NCI-H446 treated with DMSO at 0.1 percent for 48 hours (cell line): ENCODE data around the gene LIPI.
A peak's percentile ranks its signal among the peaks of the same experiment; 100 is the strongest.
"Not testable (repeated sequence)": the region's sequence is repeated elsewhere in the genome, so short reads cannot be mapped to it uniquely, and the experiment has no call there.

Experiments
- DNase-seq: peaks from one replicate; lab custom pipeline; 2025; lab: John Stamatoyannopoulos, UW

LIPI gene

GRCh38 chr21:14210738-14211137 lies at the start of gene LIPI:
Gene LIPI, minus strand, starts transcription at chr21:14210955. Its CDS starts 110 bp downstream, at chr21:14210845.
- no peak for DNase-seq

DNA sequence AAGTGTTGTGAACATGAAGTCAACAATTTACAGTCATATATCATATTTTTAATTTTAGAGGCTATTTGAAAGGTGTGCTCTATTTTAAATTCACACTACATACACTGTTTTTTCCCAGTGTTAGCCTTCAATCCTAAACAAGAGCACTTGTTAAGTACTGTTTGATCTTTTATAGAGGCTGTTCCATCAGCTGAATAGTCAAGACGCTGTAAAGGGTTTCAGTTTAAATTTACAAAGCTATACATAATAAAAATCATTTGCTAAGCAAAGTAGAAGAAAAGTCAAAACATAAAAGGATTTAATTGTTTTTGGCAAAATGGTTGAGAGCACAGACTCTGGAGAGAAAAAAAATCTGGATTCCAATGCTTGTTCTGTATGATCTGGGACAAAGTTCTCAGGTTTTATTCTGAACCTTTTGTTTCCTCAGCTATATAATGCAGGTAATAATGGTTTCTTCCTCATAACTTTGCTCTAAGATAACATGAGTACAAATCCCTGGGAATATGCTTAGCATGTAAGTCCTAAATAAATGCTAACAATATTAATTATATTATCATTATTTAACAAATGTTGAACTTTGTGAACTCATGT lies 49.5 kb upstream of the LIPI start:
- no peak for DNase-seq

DNA sequence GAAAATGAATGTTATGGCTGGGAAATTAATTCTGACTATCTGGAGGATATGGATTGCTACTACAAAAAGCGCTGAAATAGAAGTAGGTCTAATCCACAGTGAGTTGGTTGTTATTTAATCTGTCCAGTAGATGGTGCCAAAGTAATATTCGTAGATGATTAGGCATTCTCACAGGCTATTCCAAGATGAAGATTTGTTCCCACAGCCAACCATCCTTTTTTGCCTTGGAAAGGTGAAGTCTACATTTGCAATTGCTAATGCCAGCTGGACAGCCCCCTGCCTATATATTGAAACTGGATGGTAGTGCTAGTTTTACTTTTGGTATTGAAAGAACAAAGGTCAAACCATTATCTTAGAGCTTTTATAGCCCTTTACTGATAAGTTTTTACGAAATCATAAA lies 49.0 kb upstream of the LIPI start:
- peak; percentile 19 for DNase-seq

DNA sequence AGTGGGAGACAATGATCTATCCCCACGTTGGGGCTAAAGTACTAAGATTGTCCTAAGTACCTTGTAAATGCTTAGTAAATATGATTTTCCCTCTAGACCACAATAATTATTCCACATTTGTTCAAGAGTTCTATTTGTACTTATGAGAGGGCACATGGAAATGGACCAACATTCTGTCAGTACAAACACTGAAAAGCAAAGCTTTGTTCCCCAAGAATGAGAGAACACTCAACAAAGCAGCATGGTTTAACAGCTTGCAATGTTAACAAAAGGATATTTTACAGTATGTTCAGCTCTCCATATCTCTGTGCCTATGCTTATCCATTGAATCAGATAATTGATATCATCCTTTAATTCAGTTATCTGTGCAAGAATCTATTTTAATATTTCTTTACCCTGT lies 40.6 kb upstream of the LIPI start:
- no peak for DNase-seq

GRCh38 chr21:14245711-14246110 lies 35.0 kb upstream of the LIPI start:
- no peak for DNase-seq

DNA sequence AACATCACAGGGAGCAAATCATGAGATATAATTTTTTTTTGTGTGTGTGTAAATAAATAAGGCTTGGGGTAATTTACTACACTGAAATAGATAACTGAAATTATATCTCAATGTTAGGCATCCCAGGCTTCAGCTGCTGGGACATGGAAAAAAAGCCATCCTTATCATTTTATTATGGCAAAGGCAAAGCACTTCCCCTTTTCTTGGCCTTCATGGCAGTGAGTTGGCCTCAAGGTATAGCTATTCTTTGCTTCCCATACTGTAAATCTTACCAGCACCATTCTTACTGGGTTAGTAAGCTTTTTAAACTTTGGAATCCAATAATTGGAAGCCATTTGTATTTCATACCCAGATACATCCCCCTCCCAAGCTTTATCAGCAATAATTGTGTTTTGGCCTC lies 34.2 kb upstream of the LIPI start:
- DNase-seq, result no peak

DNA sequence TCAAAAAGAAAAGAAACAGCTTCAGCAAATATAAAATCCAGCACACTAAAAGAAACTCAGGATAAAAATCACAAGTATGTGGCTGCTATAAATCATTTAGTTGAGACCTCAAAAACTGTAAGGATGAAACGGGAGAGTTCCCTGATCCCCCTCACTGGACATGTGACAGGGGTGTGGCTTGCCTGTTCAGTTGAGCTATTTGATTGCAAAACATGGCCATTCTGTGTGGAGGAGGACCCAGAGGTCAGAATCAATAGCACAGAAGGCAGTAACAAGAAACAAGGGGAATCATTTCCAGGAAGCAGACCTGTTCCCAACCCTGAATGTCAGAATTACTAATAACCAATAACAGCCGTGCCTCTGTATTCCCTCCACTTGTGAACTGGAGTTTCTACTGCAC lies 33.1 kb upstream of the LIPI start:
- no peak for DNase-seq

- DNase-seq, result no peak
Measured at GRCh38 chr21:14243461-14243860, 32.7 kb upstream of the LIPI start.

- no peak for DNase-seq
Measured at GRCh38 chr21:14241297-14241696, 30.5 kb upstream of the LIPI start.

GRCh38 chr21:14239281-14239680 lies 28.5 kb upstream of the LIPI start:
- DNase-seq, result no peak

- DNase-seq, result no peak
Measured at GRCh38 chr21:14236180-14236579, 25.4 kb upstream of the LIPI start.

GRCh38 chr21:14235101-14235500 lies 24.3 kb upstream of the LIPI start:
- no peak for DNase-seq

DNA sequence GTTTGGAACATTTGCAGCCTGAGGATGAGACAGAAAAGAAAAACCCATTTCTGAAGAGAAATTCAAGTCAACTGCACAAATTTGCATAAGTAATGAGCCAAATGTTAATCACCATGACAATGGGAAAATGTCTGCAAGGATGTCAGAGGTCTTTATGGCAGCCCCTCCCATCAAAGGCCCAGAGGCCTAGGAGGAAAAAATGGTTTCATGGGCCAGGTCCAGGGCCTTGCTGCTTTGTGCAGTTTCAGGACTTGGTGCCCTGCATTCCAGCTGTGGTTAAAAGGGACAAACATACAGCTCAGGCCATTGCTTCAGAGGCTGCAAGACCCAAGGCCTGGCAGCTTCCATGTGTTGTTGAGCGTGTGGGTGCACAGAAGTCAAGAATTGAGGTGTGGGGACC lies 18.6 kb upstream of the LIPI start:
- DNase-seq, result no peak

DNA sequence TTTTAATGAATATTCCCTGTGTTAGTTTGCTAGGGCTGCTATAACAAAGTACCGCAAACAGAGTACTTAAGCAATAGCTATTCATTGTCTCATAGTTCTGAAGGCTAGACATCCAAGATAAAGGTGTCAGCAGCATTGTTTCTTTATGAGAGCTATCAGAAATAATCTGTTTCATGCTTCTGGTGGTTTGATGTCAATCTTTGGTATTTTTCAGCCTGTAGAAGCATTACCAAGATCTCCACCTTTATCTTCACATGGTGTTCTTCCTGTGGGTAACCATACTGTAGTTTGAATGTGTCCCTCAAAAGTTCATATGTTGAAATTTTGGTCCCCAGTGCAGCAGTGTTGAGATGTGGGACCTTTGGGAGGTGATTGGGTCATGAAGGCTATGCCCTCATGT lies 12.6 kb upstream of the LIPI start:
- DNase-seq, result no peak

DNA sequence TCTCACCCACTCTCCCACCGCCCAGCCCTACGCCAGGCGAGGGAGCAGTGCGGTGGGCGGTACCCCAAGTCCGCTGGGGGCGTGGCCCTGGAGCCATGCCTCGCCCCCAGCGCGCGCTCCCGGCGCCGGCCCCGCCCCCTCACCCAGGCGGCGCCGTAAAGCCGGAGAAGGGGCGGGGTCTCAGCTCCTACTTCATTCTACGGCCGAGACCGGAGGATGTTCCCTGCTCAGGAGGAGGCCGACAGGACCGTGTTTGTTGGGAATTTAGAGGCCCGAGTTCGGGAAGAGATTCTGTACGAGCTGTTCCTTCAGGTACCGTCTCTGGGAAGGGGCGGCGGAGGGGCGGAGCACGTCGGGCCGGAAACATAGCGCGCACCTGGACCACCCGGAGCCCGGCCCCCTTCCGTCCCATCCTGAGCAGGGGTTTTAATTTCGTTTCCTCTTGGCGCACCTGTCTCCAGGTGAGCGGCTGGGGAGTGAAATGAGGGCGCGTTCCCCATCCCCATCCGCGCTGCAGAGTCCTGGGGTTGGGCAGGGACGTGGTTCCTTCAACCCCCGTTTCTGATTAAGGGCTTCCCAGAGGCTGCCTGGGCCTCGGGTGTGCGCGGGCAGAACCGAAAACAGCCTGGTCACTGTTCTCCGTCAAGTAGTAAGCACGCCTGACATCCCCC lies 5.4 kb upstream of the LIPI start, which contains the start of gene RBM11:
RBM11 (plus strand) TSS at position 187 of the 671 bp plus-strand sequence; CDS start at position 217, 30 bp downstream.
- no peak for DNase-seq

GRCh38 chr21:14213164-14213563 lies 2.4 kb upstream of the LIPI start:
- DNase-seq, result no peak

DNA sequence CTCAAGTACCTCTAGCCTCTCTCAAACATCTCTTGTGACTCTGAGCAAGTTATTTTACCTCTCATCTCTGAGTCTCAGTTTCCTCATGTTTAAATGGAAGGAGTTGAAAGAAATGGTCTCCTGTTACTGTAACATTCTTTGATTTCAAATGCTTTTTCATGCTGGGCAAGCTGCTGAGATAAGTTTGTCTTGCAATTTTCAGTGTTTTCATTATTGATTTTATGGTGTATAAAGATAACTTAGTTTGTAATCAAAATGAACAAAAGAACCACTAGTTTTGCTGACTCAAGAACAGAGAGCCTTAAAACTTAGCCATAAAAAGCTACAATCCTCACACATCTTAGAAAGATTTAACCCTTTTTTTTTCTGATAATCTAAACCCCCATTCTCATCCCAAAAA lies 4.5 kb downstream of the LIPI start:
- DNase-seq, result no peak

GRCh38 chr21:14166463-14167223 lies 44.1 kb downstream of the LIPI start:
- DNase-seq, result not testable (repeated sequence)

DNA sequence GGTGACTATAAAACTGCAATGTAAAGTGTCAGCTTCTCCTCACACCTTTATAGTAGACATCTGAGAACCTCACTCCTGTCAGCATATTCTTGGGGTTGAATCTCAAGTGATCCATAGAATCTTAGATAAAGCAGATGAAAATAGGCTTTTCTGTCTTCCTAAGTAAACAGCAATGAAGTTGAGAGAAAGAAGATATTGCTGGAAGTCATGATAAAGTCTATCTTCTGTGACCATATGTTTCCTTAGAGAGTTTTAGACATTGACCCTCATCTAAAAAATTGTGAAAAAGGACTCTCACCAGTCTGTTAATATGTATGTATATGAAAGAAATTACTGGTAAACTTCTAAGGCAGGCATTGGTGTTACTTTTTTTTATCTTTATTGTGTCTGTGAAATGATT lies 66.8 kb downstream of the LIPI start:
- no peak for DNase-seq

DNA sequence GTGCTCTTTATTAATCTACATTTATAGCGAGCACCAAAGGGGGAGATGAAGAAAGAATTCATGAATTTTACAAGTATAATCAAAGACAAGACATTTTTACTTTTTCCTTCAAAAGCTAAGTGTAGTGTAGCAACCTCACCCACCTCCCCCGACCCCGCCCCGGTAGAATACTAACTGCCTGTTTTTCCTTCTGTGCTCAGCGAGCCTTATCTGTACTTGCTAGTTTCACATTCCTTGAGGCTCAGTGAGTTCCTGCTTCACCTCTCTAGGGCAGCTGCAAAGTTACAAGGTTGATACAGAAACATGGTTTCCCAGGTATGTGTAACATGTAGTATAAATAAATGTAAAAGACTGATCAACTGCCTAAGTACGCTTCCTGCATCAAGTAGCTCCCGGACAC lies 86.5 kb downstream of the LIPI start:
- no peak for DNase-seq

GRCh38 chr21:14121719-14122118 lies 89.0 kb downstream of the LIPI start:
- DNase-seq, result no peak

DNA sequence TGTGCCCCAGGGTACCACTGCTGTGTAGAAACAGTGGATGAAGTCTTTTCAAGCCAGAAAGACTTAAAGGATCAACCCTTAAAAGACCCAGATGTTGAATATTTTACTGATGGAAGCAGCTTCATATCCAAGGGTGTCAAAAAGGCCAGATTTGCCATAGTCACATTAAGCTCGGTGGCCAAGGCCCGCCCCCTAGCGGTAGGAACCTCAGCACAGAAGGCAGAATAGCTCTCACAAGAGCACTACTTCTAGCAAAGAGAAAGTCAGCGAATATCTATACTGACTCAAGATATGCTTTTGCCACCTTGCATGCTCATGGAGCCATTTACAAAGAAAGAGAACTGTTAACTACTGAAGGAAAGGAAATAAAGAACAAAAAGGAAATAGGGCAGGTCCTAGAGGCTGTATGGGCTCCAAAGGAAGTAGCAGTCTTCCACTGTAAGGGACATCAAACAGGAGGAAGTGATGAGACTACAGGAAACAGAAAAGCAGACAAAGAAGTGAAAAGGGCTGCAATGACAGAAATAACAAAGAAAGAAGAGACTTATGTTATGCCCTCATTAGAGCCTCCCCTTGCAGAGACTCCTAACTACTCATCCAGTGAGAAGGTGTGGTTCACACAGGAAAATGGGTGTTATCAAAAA lies 90.5 kb downstream of the LIPI start:
- DNase-seq, result no peak

DNA sequence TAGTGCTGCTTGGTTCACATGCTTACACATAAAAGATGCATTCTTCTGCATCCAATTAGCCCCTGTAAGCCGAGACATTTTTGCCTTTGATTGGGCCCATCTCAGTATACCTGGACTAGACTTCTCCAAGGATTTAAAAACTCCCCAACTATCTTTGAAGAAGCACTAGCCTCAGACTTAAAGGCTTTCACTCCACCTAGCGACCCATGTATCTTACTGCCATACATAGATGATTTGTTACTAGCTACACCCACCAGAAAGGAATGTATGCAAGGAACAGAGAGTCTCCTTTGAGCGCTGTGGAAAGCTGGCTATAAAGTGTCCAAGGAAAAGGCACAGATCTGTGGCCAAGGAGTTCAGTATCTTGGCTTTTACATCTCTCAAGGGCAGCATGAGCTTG lies 91.7 kb downstream of the LIPI start:
- no peak for DNase-seq
